GM23338 (cell line): Measurements from ENCODE around the gene ATP13A2. TPM values are rescaled to one million over a fixed set of nuclear protein-coding genes. Genes with fewer than 3 reads are reported as not detected.

ENCODE experiments used
- ATAC-seq: fragments of 200-7000 bp; cut with Tn5 transposase; 3 replicates; pipeline ENCODE4 v1.9.1; 2020
- DNase-seq: peaks from one replicate; pipeline ENCODE4 v3.0.0-alpha.2; 2015; ENCODE audit warnings: low spot score
- H2AFZ ChIP-seq: fragments of 200-600 bp; sonication (generic); 2 replicates; pipeline ENCODE4 v1.8.0; 2016; ENCODE audit warnings: antibody characterized with exemption, mild to moderate bottlenecking, moderate library complexity
- H3F3A ChIP-seq: fragments of 200-600 bp; sonication (generic); replicated peaks from 2 replicates; pipeline ENCODE4 v1.8.0; 2017; ENCODE audit warnings: antibody characterized with exemption, mixed run types, low read depth
- H3K27ac ChIP-seq: fragments of 200-600 bp; sonication (generic); 2 replicates; pipeline ENCODE4 v1.6.1; 2016; ENCODE audit warnings: low read depth
- H3K27me3 ChIP-seq: fragments of 200-600 bp; sonication (generic); 2 replicates; pipeline ENCODE4 v1.8.0; 2016; ENCODE audit warnings: mild to moderate bottlenecking, mixed run types, moderate library complexity; ENCODE audit not compliant: insufficient read depth
- H3K36me3 ChIP-seq: fragments of 200-600 bp; sonication (generic); 2 replicates; pipeline ENCODE4 v1.8.0; 2016; ENCODE audit warnings: mild to moderate bottlenecking; ENCODE audit not compliant: insufficient read depth
- H3K4me1 ChIP-seq: fragments of 200-600 bp; sonication (generic); 2 replicates; pipeline ENCODE4 v1.8.0; 2016; ENCODE audit warnings: mild to moderate bottlenecking, moderate library complexity; ENCODE audit not compliant: insufficient read depth
- H3K4me2 ChIP-seq: fragments of 200-600 bp; sonication (generic); 2 replicates; pipeline ENCODE4 v1.7.1; 2017; ENCODE audit warnings: mixed run types
- H3K4me3 ChIP-seq: fragments of 200-600 bp; sonication (generic); 2 replicates; pipeline ENCODE4 v1.6.1; 2016; ENCODE audit warnings: mixed run types
- H3K79me2 ChIP-seq: fragments of 200-600 bp; sonication (generic); replicated peaks from 2 replicates; pipeline ENCODE4 v1.8.0; 2017; ENCODE audit warnings: mild to moderate bottlenecking; ENCODE audit not compliant: insufficient read depth
- H3K9me2 ChIP-seq: fragments of 200-600 bp; sonication (generic); 2 replicates; pipeline ENCODE4 v1.8.0; 2017; ENCODE audit not compliant: insufficient read depth
- H4K20me1 ChIP-seq: fragments of 200-600 bp; sonication (generic); replicated peaks from 2 replicates; pipeline ENCODE4 v1.8.0; 2017; ENCODE audit warnings: mild to moderate bottlenecking; ENCODE audit not compliant: insufficient read depth
- H3K27ac Mint-ChIP-seq: 2 replicates; pipeline ENCODE4 v1.8.0; 2020; ENCODE audit warnings: inconsistent platforms, mild to moderate bottlenecking, moderate library complexity, mixed read lengths
- H3K27me3 Mint-ChIP-seq: 3 replicates; pipeline ENCODE4 v1.8.0; 2022; ENCODE audit warnings: low read depth, mild to moderate bottlenecking, moderate library complexity, mixed read lengths, inconsistent platforms; ENCODE audit not compliant: insufficient read depth, poor library complexity
- H3K36me3 Mint-ChIP-seq: 3 replicates; pipeline ENCODE4 v1.8.0; 2021; ENCODE audit warnings: low read depth, mild to moderate bottlenecking, inconsistent platforms, moderate library complexity, mixed read lengths
- H3K4me1 Mint-ChIP-seq: 3 replicates; pipeline ENCODE4 v1.8.0; 2020; ENCODE audit warnings: mild to moderate bottlenecking, inconsistent platforms, mixed read lengths
- H3K4me3 Mint-ChIP-seq: 3 replicates; pipeline ENCODE4 v1.8.0; 2021; ENCODE audit warnings: moderate library complexity, mild to moderate bottlenecking, inconsistent platforms, mixed read lengths
- H3K9me3 Mint-ChIP-seq: 3 replicates; pipeline ENCODE4 v1.8.0; 2020; ENCODE audit warnings: moderate library complexity, mild to moderate bottlenecking, inconsistent platforms, mixed read lengths
- CREB1 ChIP-seq: fragments of 250-450 bp; sonication (Bioruptor Pico); IDR thresholded peaks from 2 replicates; pipeline ENCODE4 v1.5.0; 2020; ENCODE audit warnings: low read depth, mild to moderate bottlenecking, moderate library complexity
- CTCF ChIP-seq, 2 experiments: fragments of 200-600 bp in 1 of 2; sonication (generic) in 1 of 2; conservative IDR thresholded peaks; 2 replicates each; pipeline versions ENCODE4 v1.5.1 to v1.6.1; 2016 to 2017; ENCODE audit warnings: antibody characterized with exemption in 2 of 2, low read depth in 2 of 2, mild to moderate bottlenecking in 2 of 2, moderate library complexity in 1 of 2
- ETS1 ChIP-seq: IDR thresholded peaks from 2 replicates; pipeline ENCODE4 v1.6.1; 2016; ENCODE audit warnings: antibody characterized with exemption
- EZH2 ChIP-seq: fragments of 200-600 bp; sonication (generic); IDR thresholded peaks from one replicate; pipeline ENCODE4 v1.8.0; 2017; ENCODE audit warnings: antibody characterized with exemption, mild to moderate bottlenecking, low read depth; ENCODE audit not compliant: unreplicated experiment
- EZH2phosphoT487 ChIP-seq: fragments of 200-600 bp; sonication (generic); IDR thresholded peaks from one replicate; pipeline ENCODE4 v1.8.1; 2018; ENCODE audit warnings: antibody characterized with exemption; ENCODE audit not compliant: unreplicated experiment
- JUNB ChIP-seq: IDR thresholded peaks from one replicate; pipeline ENCODE4 v1.6.1; 2016; ENCODE audit warnings: antibody characterized with exemption; ENCODE audit not compliant: unreplicated experiment
- NANOG ChIP-seq: IDR thresholded peaks from 2 replicates; pipeline ENCODE4 v1.6.1; 2016; ENCODE audit warnings: antibody characterized with exemption, borderline replicate concordance
- POLR2AphosphoS5 ChIP-seq: IDR thresholded peaks from 2 replicates; pipeline ENCODE4 v1.6.1; 2016; ENCODE audit warnings: antibody characterized with exemption, low read depth
- REST ChIP-seq: IDR thresholded peaks from one replicate; pipeline ENCODE4 v1.6.1; 2018; ENCODE audit warnings: antibody characterized with exemption; ENCODE audit not compliant: unreplicated experiment
- STAT1 ChIP-seq: IDR thresholded peaks from one replicate; pipeline ENCODE4 v1.6.1; 2016; ENCODE audit warnings: antibody characterized with exemption; ENCODE audit not compliant: unreplicated experiment
- ZNF114 ChIP-seq: fragments of 250-450 bp; sonication (Bioruptor Pico); IDR thresholded peaks from 2 replicates; pipeline ENCODE4 v1.5.0; 2020; ENCODE audit warnings: mild to moderate bottlenecking, moderate library complexity
- ZNF331 ChIP-seq: fragments of 250-450 bp; sonication (Bioruptor Pico); IDR thresholded peaks from 2 replicates; pipeline ENCODE4 v1.5.0; 2020; ENCODE audit warnings: low read depth, mild to moderate bottlenecking, moderate library complexity
- ZNF462 ChIP-seq: fragments of 250-450 bp; sonication (Bioruptor Pico); IDR thresholded peaks from 2 replicates; pipeline ENCODE4 v1.5.0; 2020; ENCODE audit warnings: mild to moderate bottlenecking, moderate library complexity
- polyA plus RNA-seq: library from polyadenylated mRNA; unstranded; fragments of >200 nt; fragmentation: Nextera tagmentation; extraction: Ambion mirVana; gene quantifications from 2 replicates; pipeline ENCODE4 v1.2.1, GENCODE V29; 2016
- total RNA-seq: library from RNA; depleted of rRNA; stranded (reverse); fragments of >200 nt; shearing (Covaris generic); gene quantifications from 2 replicates; pipeline ENCODE4 v1.2.3, GENCODE V29; 2014

Gene ATP13A2
- total and polyA plus RNA-seq, 2 experiments from 2014 or later: 30.1 to 87.7 TPM

GRCh38 chr1:16991571-16991970 lies 20.2 kb downstream of the ATP13A2 start:
- no peaks in the 10 kb centered on the region for H3F3A ChIP-seq
- TF ChIP-seq NANOG (no peak), EZH2 (no peak), ZNF331 (CRISPR knock-in tag) (no peak), CREB1 (CRISPR knock-in tag) (no peak), REST (no peak), ETS1 (no peak), EZH2phosphoT487 (no peak), ZNF462 (CRISPR knock-in tag) (no peak), CTCF (conservative IDR thresholded peaks at IDR 0.05; ENCODE audit: low read depth in 2 of 2) (no peak), JUNB (no peak), POLR2AphosphoS5 (no peak), STAT1 (no peak), ZNF114 (CRISPR knock-in tag) (no peak)
- no peak overlapping the region for H3K4me2 ChIP-seq
- H3K9me3 Mint-ChIP-seq: no peaks in the 10 kb centered on the region
- no peaks in the 10 kb centered on the region for H3K4me1 ChIP-seq
- ATAC-seq: no peak
- H3K27me3 ChIP-seq: no peaks in the 10 kb centered on the region
- no peaks in the 10 kb centered on the region for H3K79me2 ChIP-seq
- no peak overlapping the region for H3K4me3 Mint-ChIP-seq
- H4K20me1 ChIP-seq: no peaks in the 10 kb centered on the region
- no peak for DNase-seq
- H2AFZ ChIP-seq: no peak overlapping the region
- no peak overlapping the region for H3K27ac Mint-ChIP-seq
- H3K4me3 ChIP-seq: no peak overlapping the region
- H3K36me3 Mint-ChIP-seq: peaks cover 4% of the 10 kb centered on the region; the same call in 1 of the 3 replicates
- no peaks in the 10 kb centered on the region for H3K4me1 Mint-ChIP-seq
- H3K27ac ChIP-seq: no peak overlapping the region
- H3K36me3 ChIP-seq: no peaks in the 10 kb centered on the region
- peaks cover 4% of the 10 kb centered on the region for H3K27me3 Mint-ChIP-seq
- H3K9me2 ChIP-seq: no peaks in the 10 kb centered on the region
